ENCODE results near the gene SLC6A9.

SLC6A9 gene

DNA sequence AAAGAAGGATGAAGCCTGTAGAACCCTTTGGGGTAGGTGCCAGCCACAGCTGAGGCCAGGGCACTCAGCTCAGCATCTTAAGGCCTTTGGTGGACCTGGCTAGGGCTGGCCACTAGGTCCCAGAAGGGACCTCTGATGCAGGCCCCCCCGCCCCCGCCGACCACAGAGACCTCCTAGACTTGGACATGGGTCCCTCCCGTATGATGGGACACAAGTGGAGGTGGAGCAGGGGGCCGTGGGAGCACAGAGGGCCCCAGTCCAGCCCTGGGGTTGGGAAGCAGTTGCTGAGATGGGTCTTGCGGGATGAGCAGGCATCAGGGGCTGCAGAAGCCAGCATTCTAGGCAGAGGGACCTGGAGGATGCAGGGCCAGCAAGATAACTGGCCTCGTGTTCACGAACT, 49.0 kb downstream of the SLC6A9 start:
- TF ChIP-seq FOXM1 (IDR thresholded peaks at IDR 0.05; ENCODE audit: borderline replicate concordance, low read depth) (no peak), EGR1 (IDR thresholded peaks at IDR 0.05) (no peak), YY1 (IDR thresholded peaks at IDR 0.05; ENCODE audit: low read depth) (no peak), EP300 (IDR thresholded peaks at IDR 0.05; ENCODE audit: borderline replicate concordance) (no peak), RAD21 (IDR thresholded peaks at IDR 0.05; ENCODE audit: low read depth) (no peak), CREB1 (IDR thresholded peaks at IDR 0.05; ENCODE audit: low read depth) (no peak), NFIC (IDR thresholded peaks at IDR 0.05) (no peak), TAF1 (IDR thresholded peaks at IDR 0.05; ENCODE audit: low read depth) (no peak), TEAD4 (IDR thresholded peaks at IDR 0.05) (no peak), CEBPB (IDR thresholded peaks at IDR 0.05) (no peak), ZBTB7A (IDR thresholded peaks at IDR 0.05; ENCODE audit: low read depth) (no peak), TCF12 (IDR thresholded peaks at IDR 0.05; ENCODE audit: low read depth) (no peak)
- TF ChIP-seq, protein P1, sequence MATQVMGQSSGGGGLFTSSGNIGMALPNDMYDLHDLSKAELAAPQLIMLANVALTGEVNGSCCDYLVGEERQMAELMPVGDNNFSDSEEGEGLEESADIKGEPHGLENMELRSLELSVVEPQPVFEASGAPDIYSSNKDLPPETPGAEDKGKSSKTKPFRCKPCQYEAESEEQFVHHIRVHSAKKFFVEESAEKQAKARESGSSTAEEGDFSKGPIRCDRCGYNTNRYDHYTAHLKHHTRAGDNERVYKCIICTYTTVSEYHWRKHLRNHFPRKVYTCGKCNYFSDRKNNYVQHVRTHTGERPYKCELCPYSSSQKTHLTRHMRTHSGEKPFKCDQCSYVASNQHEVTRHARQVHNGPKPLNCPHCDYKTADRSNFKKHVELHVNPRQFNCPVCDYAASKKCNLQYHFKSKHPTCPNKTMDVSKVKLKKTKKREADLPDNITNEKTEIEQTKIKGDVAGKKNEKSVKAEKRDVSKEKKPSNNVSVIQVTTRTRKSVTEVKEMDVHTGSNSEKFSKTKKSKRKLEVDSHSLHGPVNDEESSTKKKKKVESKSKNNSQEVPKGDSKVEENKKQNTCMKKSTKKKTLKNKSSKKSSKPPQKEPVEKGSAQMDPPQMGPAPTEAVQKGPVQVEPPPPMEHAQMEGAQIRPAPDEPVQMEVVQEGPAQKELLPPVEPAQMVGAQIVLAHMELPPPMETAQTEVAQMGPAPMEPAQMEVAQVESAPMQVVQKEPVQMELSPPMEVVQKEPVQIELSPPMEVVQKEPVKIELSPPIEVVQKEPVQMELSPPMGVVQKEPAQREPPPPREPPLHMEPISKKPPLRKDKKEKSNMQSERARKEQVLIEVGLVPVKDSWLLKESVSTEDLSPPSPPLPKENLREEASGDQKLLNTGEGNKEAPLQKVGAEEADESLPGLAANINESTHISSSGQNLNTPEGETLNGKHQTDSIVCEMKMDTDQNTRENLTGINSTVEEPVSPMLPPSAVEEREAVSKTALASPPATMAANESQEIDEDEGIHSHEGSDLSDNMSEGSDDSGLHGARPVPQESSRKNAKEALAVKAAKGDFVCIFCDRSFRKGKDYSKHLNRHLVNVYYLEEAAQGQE (IDR thresholded peaks at IDR 0.05; ENCODE audit: low read depth), result no peak
- TF ChIP-seq, protein P2, sequence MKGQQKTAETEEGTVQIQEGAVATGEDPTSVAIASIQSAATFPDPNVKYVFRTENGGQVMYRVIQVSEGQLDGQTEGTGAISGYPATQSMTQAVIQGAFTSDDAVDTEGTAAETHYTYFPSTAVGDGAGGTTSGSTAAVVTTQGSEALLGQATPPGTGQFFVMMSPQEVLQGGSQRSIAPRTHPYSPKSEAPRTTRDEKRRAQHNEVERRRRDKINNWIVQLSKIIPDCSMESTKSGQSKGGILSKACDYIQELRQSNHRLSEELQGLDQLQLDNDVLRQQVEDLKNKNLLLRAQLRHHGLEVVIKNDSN (IDR thresholded peaks at IDR 0.05), result no peak
- TF ChIP-seq, protein P3, sequence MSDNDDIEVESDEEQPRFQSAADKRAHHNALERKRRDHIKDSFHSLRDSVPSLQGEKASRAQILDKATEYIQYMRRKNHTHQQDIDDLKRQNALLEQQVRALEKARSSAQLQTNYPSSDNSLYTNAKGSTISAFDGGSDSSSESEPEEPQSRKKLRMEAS (IDR thresholded peaks at IDR 0.05), result no peak

DNA sequence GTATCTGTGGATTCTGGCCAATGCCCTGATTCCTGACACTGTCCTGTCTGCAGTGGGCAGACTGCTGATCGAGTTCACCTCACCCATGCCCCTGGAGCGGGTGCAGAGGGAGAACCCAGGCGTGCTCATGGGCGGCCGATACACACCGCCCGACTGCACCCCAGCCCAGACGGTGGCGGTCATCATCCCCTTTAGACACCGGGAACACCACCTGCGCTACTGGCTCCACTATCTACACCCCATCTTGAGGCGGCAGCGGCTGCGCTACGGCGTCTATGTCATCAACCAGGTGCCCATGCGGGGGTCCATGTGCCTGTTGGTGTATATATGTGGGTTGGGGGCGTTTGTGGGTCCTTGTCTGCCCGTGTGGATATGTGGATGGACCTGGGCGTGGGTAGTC, 49.6 kb downstream of the SLC6A9 start:
- TF ChIP-seq CREB1 (IDR thresholded peaks at IDR 0.05; ENCODE audit: low read depth), result no peak
- TF ChIP-seq, protein P2 (IDR thresholded peaks at IDR 0.05), result no peak
- no peak for TF ChIP-seq YY1 (IDR thresholded peaks at IDR 0.05; ENCODE audit: low read depth)
- TF ChIP-seq CEBPB (IDR thresholded peaks at IDR 0.05), result no peak
- no peak for TF ChIP-seq EP300 (IDR thresholded peaks at IDR 0.05; ENCODE audit: borderline replicate concordance)

DNA sequence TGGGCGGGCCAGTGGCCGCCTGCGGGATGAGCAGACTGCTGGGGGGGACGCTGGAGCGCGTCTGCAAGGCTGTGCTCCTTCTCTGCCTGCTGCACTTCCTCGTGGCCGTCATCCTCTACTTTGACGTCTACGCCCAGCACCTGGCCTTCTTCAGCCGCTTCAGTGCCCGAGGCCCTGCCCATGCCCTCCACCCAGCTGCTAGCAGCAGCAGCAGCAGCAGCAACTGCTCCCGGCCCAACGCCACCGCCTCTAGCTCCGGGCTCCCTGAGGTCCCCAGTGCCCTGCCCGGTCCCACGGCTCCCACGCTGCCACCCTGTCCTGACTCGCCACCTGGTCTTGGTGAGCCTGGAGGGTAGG, 50.1 kb downstream of the SLC6A9 start:
- no peak for TF ChIP-seq CEBPB (IDR thresholded peaks at IDR 0.05)
- no peak for TF ChIP-seq EGR1 (IDR thresholded peaks at IDR 0.05)
- TF ChIP-seq YY1 (IDR thresholded peaks at IDR 0.05; ENCODE audit: low read depth), result no peak

DNA sequence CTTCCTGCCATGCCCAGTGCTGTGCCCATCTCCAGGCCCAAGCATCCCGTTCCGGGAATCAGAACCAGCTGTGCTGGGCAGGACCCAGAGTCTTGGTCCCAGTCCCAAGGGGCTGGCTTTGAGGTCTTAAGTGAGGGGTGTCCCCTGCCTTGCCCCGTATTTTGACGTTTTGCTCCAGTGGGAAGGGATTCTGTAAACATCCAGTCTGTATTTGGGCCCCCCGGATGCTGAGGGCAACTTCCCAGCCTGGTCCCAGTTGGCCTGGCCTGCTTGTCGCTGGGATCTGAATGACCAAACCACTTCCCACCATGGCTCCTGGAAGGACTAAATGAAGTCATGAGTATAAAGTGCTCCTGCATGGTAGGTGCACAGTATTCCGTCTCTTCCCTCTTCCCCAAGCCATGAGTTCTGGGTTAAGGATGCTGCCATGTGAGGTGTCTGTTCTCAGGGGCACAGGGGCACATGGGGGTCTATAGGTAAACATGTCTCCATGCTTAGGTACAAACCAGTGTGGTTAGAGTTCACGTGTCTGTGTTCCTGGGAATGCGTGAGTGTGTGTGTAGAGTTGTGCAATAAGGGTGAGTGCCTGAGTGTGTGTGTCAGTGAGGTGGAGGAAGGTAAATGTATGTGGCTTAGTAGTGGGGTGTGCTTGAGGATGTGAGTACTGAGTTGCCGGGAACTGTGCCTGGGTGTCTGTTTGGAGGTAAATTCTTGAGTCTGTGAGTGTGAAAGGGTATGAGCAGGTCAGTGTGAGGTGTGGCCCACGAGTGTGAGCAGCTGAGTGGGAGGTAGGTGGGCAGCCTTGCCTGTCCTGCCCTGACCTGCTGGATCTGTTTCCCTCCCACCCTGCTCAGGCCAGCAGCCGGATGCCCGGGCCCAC, 50.8 kb downstream of the SLC6A9 start:
- TF ChIP-seq TCF12 (IDR thresholded peaks at IDR 0.05; ENCODE audit: low read depth), result no peak
- TF ChIP-seq, protein P1 (IDR thresholded peaks at IDR 0.05; ENCODE audit: low read depth), result no peak
- no peak for TF ChIP-seq TAF1 (IDR thresholded peaks at IDR 0.05; ENCODE audit: low read depth)
- no peak for TF ChIP-seq CREB1 (IDR thresholded peaks at IDR 0.05; ENCODE audit: low read depth)
- TF ChIP-seq, protein P3 (IDR thresholded peaks at IDR 0.05), result no peak
- no peak for TF ChIP-seq NFIC (IDR thresholded peaks at IDR 0.05)
- TF ChIP-seq, protein P2 (IDR thresholded peaks at IDR 0.05), result no peak
- no peak for TF ChIP-seq CEBPB (IDR thresholded peaks at IDR 0.05)
- TF ChIP-seq EP300 (IDR thresholded peaks at IDR 0.05; ENCODE audit: borderline replicate concordance), result no peak
- TF ChIP-seq YY1 (IDR thresholded peaks at IDR 0.05; ENCODE audit: low read depth), result no peak
- TF ChIP-seq FOXM1 (IDR thresholded peaks at IDR 0.05; ENCODE audit: borderline replicate concordance, low read depth), result no peak
- no peak for TF ChIP-seq EGR1 (IDR thresholded peaks at IDR 0.05)
- TF ChIP-seq TEAD4 (IDR thresholded peaks at IDR 0.05), result no peak
- no peak for TF ChIP-seq ZBTB7A (IDR thresholded peaks at IDR 0.05; ENCODE audit: low read depth)
- no peak for TF ChIP-seq RAD21 (IDR thresholded peaks at IDR 0.05; ENCODE audit: low read depth)

DNA sequence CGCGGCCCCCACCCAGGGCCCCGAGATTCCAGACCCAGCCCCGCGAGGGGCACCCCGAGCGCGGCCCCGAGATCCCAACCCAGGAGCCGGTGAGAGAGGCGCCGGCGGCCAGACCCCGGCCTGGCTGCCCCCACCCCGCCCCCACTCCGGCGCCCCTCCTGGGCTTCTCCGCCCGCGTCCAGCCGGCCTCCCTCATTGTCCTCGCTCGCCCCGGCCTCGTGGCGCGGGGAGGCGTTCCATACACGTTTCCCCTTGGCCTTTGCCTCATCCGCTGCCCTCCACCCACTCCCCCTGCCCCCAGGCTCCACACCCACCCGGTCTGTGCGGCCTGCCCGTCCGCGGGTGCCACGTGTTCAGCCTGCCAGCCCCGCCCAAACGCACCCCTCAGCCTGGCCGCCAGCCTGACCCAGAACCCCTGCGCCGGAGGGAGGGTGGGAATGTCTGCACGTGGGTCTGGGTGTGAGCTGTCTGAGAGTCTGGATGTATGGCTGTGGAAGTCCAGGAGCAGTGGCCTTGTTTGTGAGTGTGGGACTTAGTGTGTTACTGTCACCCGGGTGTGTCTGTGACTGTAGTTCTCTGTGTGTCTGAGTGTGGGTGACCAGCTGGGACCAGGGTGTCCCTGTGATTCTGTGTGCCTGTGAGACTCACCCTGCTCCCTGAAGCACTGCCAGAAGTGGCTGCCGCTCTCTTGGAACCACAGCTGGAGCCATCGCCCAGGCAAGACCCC, 51.6 kb downstream of the SLC6A9 start:
- TF ChIP-seq RAD21 (IDR thresholded peaks at IDR 0.05; ENCODE audit: low read depth), result no peak
- TF ChIP-seq ZBTB7A (IDR thresholded peaks at IDR 0.05; ENCODE audit: low read depth), result peak; percentile 39; the same call in 1 of the 2 replicates
- TF ChIP-seq, protein P2 (IDR thresholded peaks at IDR 0.05), result peak; percentile 83
- TF ChIP-seq CREB1 (IDR thresholded peaks at IDR 0.05; ENCODE audit: low read depth), result no peak
- TF ChIP-seq, protein P3 (IDR thresholded peaks at IDR 0.05), result peak; percentile 93
